Endothelial cell of umbilical vein (primary cell): ENCODE data around the gene TERT. TPM values are rescaled to one million over a fixed set of nuclear protein-coding genes. Genes with fewer than 3 reads are reported as not detected.

Experiments used
- BruUV-seq: library from RNA; stranded (reverse); fragments of 400-500 nt; replicated peaks from 2 replicates; lab custom pipeline; 2021; lab: Mats Ljungman, UMichigan
- CTCF ChIA-PET: fragments of 300-600, 350-600 bp; sonication (Branson Sonifier 250); formaldehyde crosslinking; loops from one replicate; lab custom pipeline; 2021; ENCODE audit warnings: antibody characterized with exemption, inconsistent platforms; lab: Charles Lee
- POLR2A ChIA-PET: fragments of 300-600, 350-600 bp; sonication (Branson Sonifier 250); formaldehyde crosslinking; loops from one replicate; lab custom pipeline; 2021; ENCODE audit warnings: antibody characterized with exemption, inconsistent platforms; lab: Charles Lee
- DNase-seq: peaks from one replicate; pipeline ENCODE4 v3.0.0-alpha.2; 2011; ENCODE audit warnings: low read depth, low spot score
- FAIRE-seq: peaks from 2 replicates; lab custom pipeline; 2011; peaks lifted over from hg19 to GRCh38; lab: Jason Lieb, UNC
- H2AFZ ChIP-seq: 2 replicates; pipeline ENCODE4 v1.6.0; 2012; ENCODE audit warnings: low read depth, low read length, control low read depth, inconsistent platforms
- H3K27ac ChIP-seq: 2 replicates; pipeline ENCODE4 v1.5.1; 2011; ENCODE audit warnings: low read depth, mild to moderate bottlenecking, control low read depth, low read length, moderate library complexity; ENCODE audit not compliant: insufficient read depth
- H3K27me3 ChIP-seq, 2 experiments: 2 replicates each; pipeline versions ENCODE4 v1.6.0 to v1.6.1; 2011; ENCODE audit warnings: low read length in 2 of 2, mixed read lengths in 1 of 2; ENCODE audit not compliant: control insufficient read depth in 2 of 2, insufficient read depth in 2 of 2
- H3K36me3 ChIP-seq, 2 experiments: 2 replicates in 1 of 2; 3 replicates in 1 of 2; pipeline ENCODE4 v1.5.1; 2011; ENCODE audit warnings: low read length in 2 of 2, mild to moderate bottlenecking in 1 of 2, moderate library complexity in 1 of 2; ENCODE audit not compliant: control insufficient read depth in 2 of 2, insufficient read depth in 2 of 2; ENCODE audit errors: extremely low read depth in 1 of 2
- H3K4me1 ChIP-seq: 3 replicates; pipeline ENCODE4 v1.5.1; 2011; ENCODE audit warnings: mild to moderate bottlenecking, low read length; ENCODE audit not compliant: control insufficient read depth, insufficient read depth; ENCODE audit errors: extremely low read depth
- H3K4me2 ChIP-seq: 2 replicates; pipeline ENCODE4 v1.6.1; 2011; ENCODE audit warnings: low read length, control low read depth, mixed read lengths; ENCODE audit not compliant: insufficient read depth
- H3K4me3 ChIP-seq, 3 experiments: fragments of 200-600 bp in 1 of 3; sonication (generic), shearing (Covaris generic) in 1 of 3; replicated peaks in 1 of 3; 2 replicates each; pipeline ENCODE4 v1.5.1; 2011 to 2016; ENCODE audit warnings: control low read depth in 3 of 3, low read length in 3 of 3, mild to moderate bottlenecking in 2 of 3, inconsistent platforms in 1 of 3, low read depth in 1 of 3, moderate library complexity in 1 of 3; ENCODE audit not compliant: insufficient read depth in 1 of 3
- H3K79me2 ChIP-seq: 2 replicates; pipeline ENCODE4 v1.6.0; 2012; ENCODE audit warnings: low read length, inconsistent platforms; ENCODE audit not compliant: control insufficient read depth, insufficient read depth
- H3K9ac ChIP-seq: replicated peaks from 2 replicates; pipeline ENCODE3; 2011; ENCODE audit warnings: low read length, control low read depth; ENCODE audit not compliant: insufficient read depth; ENCODE audit errors: extremely low read depth
- H3K9me1 ChIP-seq: replicated peaks from 3 replicates; pipeline ENCODE4 v1.6.0; 2011; ENCODE audit warnings: mild to moderate bottlenecking, low read length; ENCODE audit not compliant: control insufficient read depth, insufficient read depth; ENCODE audit errors: extremely low read depth
- H3K9me3 ChIP-seq: replicated peaks from 2 replicates; pipeline ENCODE4 v1.5.1; 2012; ENCODE audit warnings: low read length, inconsistent platforms; ENCODE audit not compliant: control insufficient read depth, insufficient read depth
- H4K20me1 ChIP-seq: replicated peaks from 2 replicates; pipeline ENCODE3; 2011; ENCODE audit warnings: mild to moderate bottlenecking, low read length; ENCODE audit not compliant: control insufficient read depth, insufficient read depth; ENCODE audit errors: extremely low read depth
- CTCF ChIP-seq, 2 donors: IDR thresholded peaks; 1 replicate in 1 of 2; 2 replicates in 1 of 2; pipeline ENCODE4 v1.5.1; 2011; ENCODE audit warnings: low read length in 2 of 2, mild to moderate bottlenecking in 2 of 2, moderate library complexity in 2 of 2, control low read depth in 1 of 2, inconsistent platforms in 1 of 2, low read depth in 1 of 2; ENCODE audit not compliant: insufficient read depth in 1 of 2; ENCODE audit errors: extremely low read depth in 1 of 2
- EZH2 ChIP-seq: IDR thresholded peaks from 2 replicates; pipeline ENCODE4 v1.6.1; 2012; ENCODE audit warnings: borderline replicate concordance, low read depth, mild to moderate bottlenecking, moderate library complexity, low read length, inconsistent platforms; ENCODE audit not compliant: severe bottlenecking
- FOS ChIP-seq: IDR thresholded peaks from 2 replicates; pipeline ENCODE4 v1.6.1; 2011; ENCODE audit warnings: mild to moderate bottlenecking, low read length, moderate library complexity, borderline replicate concordance; ENCODE audit not compliant: insufficient read depth
- GATA2 ChIP-seq: IDR thresholded peaks from 2 replicates; pipeline ENCODE4 v1.7.0; 2011; ENCODE audit warnings: low read depth, mild to moderate bottlenecking, moderate library complexity, mixed read lengths, low read length; ENCODE audit not compliant: insufficient read length, insufficient read depth
- JUN ChIP-seq: IDR thresholded peaks from 2 replicates; pipeline ENCODE4 v1.6.1; 2011; ENCODE audit warnings: borderline replicate concordance, low read depth; ENCODE audit not compliant: insufficient read length, insufficient read depth
- MAX ChIP-seq: IDR thresholded peaks from 2 replicates; pipeline ENCODE4 v1.6.1; 2011; ENCODE audit not compliant: insufficient read depth, insufficient read length
- MYC ChIP-seq: IDR thresholded peaks from one replicate; pipeline ENCODE4 v1.6.1; 2011; ENCODE audit warnings: mild to moderate bottlenecking, low read depth, low read length
- POLR2A ChIP-seq: IDR thresholded peaks from 2 replicates; pipeline ENCODE4 v1.6.1; 2012; ENCODE audit warnings: low read depth, mild to moderate bottlenecking, control low read depth, low read length
- POLR2AphosphoS5 ChIP-seq: IDR thresholded peaks from 2 replicates; pipeline ENCODE4 v1.6.1; 2012; ENCODE audit warnings: low read depth, mild to moderate bottlenecking, control low read depth, low read length, moderate library complexity; ENCODE audit not compliant: insufficient read depth
- dilution Hi-C: fragments of 300-500 bp; cut with MboI; formaldehyde crosslinking; loops from one replicate; pipeline ENCODE4 v1.15.0; 2019; ENCODE audit warnings: low sequenced_read_pairs; ENCODE audit not compliant: extremely low pct_ligation_motif_present
- intact Hi-C: fragments of 100-400 bp; cut with micrococcal nuclease; formaldehyde crosslinking; loops from one replicate; pipeline ENCODE4 v1.10.0; 2022
- polyA plus RNA-seq, 4 experiments: library from polyadenylated mRNA; depleted of rRNA in 3 of 4; stranded (reverse) in 3 of 4; unstranded in 1 of 4; fragments of >200 nt; gene quantifications; 2 replicates each; pipeline versions ENCODE4 v1.2.1 to v1.2.3, GENCODE V29; 2011 to 2012; ENCODE audit warnings: missing spikeins in 1 of 4
- total RNA-seq: library from RNA; stranded (reverse); gene quantifications from 2 replicates; pipeline ENCODE4 v1.2.3, GENCODE V29; 2021

Gene TERT
- total and polyA plus RNA-seq, 2 donors (not counting 3 experiments of a cell fraction or from before 2014, with no cell fraction given), result 0.04 TPM; not detected in 1

- Histone ChIP-seq H3K4me2 (no peak overlapping the region), H3K27ac (no peak overlapping the region), H3K9me3 (no peaks in the 10 kb centered on the region), H3K79me2 (no peaks in the 10 kb centered on the region), H3K36me3 (no peaks in the 10 kb centered on the region), H3K9me1 (no peaks in the 10 kb centered on the region), H4K20me1 (no peaks in the 10 kb centered on the region), H3K4me3 (no peak overlapping the region), H3K9ac (no peak overlapping the region), H3K27me3 (no peaks in the 10 kb centered on the region), H2AFZ (no peak overlapping the region), H3K4me1 (no peaks in the 10 kb centered on the region)
- DNase-seq (no peak), FAIRE-seq (no peak)
- ChIA-PET POLR2A (no interaction called here), CTCF (no interaction called here)
- BruUV-seq, result no TSS peak
- dilution Hi-C loops, result no loop called here
- intact Hi-C loops, result no loop called here
- TF ChIP-seq MYC, result no peak
- TF ChIP-seq POLR2AphosphoS5, result no peak
- TF ChIP-seq MAX, result no peak
- no peak for TF ChIP-seq JUN
- no peak for TF ChIP-seq EZH2
- TF ChIP-seq POLR2A, result no peak
- no peak for TF ChIP-seq GATA2
These were observed 34.9 kb downstream of the TERT start for GRCh38 chr5:1259806-1260480.

GRCh38 chr5:1257841-1258240 lies 37.0 kb downstream of the TERT start:
- H3K4me1 ChIP-seq, result peaks cover 3% of the 10 kb centered on the region
- FAIRE-seq (no peak), DNase-seq (no peak)
- TF ChIP-seq POLR2AphosphoS5 (no peak), CTCF (IDR thresholded peaks at IDR 0.05; ENCODE audit: extremely low read depth in 1 of 2, insufficient read depth in 1 of 2, low read depth in 1 of 2, low read length in 2 of 2) (no peak), GATA2 (no peak), JUN (no peak), POLR2A (no peak), FOS (no peak), MYC (no peak), MAX (no peak), EZH2 (no peak)
- no peak overlapping the region for H3K4me3 ChIP-seq
- H2AFZ ChIP-seq, result no peak overlapping the region
- no peak overlapping the region for H3K4me2 ChIP-seq
- no peaks in the 10 kb centered on the region for H3K36me3 ChIP-seq
- H4K20me1 ChIP-seq, result no peaks in the 10 kb centered on the region
- no peak overlapping the region for H3K9ac ChIP-seq
- no peaks in the 10 kb centered on the region for H3K9me1 ChIP-seq
- no peaks in the 10 kb centered on the region for H3K79me2 ChIP-seq
- no peak overlapping the region for H3K27ac ChIP-seq
- intact Hi-C loops, result no loop called here
- dilution Hi-C loops, result no loop called here
- POLR2A ChIA-PET, result no interaction called here
- CTCF ChIA-PET, result no interaction called here
- H3K9me3 ChIP-seq, result no peaks in the 10 kb centered on the region
- no TSS peak for BruUV-seq
- no peaks in the 10 kb centered on the region for H3K27me3 ChIP-seq
